ENCODE measurements around the gene PTPN3.

DNA sequence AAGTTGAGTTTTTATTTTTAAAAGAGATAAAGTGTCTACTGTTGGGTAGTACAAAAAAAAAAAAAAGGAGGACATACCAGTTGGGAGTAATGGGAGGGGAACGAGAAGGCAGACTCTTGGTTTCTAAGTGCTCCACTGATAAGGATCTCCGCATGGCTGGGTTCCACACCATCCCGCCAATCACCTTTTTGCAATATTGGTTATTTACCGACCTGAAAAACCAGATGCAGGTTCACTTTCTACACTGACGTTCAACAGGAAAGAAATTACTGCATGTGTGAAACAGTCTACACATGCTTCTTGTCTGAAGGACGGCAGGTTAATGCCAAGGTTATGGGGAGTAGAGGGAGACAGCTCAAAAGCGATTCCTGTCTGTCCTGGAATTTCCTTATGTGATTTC lies 75.5 kb downstream of the PTPN3 start:
- TF ChIP-seq, protein P1, sequence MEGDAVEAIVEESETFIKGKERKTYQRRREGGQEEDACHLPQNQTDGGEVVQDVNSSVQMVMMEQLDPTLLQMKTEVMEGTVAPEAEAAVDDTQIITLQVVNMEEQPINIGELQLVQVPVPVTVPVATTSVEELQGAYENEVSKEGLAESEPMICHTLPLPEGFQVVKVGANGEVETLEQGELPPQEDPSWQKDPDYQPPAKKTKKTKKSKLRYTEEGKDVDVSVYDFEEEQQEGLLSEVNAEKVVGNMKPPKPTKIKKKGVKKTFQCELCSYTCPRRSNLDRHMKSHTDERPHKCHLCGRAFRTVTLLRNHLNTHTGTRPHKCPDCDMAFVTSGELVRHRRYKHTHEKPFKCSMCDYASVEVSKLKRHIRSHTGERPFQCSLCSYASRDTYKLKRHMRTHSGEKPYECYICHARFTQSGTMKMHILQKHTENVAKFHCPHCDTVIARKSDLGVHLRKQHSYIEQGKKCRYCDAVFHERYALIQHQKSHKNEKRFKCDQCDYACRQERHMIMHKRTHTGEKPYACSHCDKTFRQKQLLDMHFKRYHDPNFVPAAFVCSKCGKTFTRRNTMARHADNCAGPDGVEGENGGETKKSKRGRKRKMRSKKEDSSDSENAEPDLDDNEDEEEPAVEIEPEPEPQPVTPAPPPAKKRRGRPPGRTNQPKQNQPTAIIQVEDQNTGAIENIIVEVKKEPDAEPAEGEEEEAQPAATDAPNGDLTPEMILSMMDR (conservative IDR thresholded peaks at IDR 0.05; ENCODE audit: low read depth in 2 of 2) = no peak
- no peak for TF ChIP-seq POLR2AphosphoS5 (IDR thresholded peaks at IDR 0.05; ENCODE audit: low read depth)
- no peak for TF ChIP-seq EZH2phosphoT487 (IDR thresholded peaks at IDR 0.05; ENCODE audit: unreplicated experiment)
- TF ChIP-seq, protein P2, sequence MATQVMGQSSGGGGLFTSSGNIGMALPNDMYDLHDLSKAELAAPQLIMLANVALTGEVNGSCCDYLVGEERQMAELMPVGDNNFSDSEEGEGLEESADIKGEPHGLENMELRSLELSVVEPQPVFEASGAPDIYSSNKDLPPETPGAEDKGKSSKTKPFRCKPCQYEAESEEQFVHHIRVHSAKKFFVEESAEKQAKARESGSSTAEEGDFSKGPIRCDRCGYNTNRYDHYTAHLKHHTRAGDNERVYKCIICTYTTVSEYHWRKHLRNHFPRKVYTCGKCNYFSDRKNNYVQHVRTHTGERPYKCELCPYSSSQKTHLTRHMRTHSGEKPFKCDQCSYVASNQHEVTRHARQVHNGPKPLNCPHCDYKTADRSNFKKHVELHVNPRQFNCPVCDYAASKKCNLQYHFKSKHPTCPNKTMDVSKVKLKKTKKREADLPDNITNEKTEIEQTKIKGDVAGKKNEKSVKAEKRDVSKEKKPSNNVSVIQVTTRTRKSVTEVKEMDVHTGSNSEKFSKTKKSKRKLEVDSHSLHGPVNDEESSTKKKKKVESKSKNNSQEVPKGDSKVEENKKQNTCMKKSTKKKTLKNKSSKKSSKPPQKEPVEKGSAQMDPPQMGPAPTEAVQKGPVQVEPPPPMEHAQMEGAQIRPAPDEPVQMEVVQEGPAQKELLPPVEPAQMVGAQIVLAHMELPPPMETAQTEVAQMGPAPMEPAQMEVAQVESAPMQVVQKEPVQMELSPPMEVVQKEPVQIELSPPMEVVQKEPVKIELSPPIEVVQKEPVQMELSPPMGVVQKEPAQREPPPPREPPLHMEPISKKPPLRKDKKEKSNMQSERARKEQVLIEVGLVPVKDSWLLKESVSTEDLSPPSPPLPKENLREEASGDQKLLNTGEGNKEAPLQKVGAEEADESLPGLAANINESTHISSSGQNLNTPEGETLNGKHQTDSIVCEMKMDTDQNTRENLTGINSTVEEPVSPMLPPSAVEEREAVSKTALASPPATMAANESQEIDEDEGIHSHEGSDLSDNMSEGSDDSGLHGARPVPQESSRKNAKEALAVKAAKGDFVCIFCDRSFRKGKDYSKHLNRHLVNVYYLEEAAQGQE (IDR thresholded peaks at IDR 0.05; ENCODE audit: unreplicated experiment) = no peak
